HFF-Myc (cell line): Measurements from ENCODE around the gene DNAJC8.

ENCODE experiments used
- DNase-seq: peaks from one replicate; pipeline ENCODE4 v3.0.0-alpha.2; 2011; ENCODE audit warnings: low read depth; ENCODE audit errors: extremely low read depth
- H3K4me3 ChIP-seq: replicated peaks from 2 replicates; pipeline ENCODE4 v1.5.1; 2011; ENCODE audit warnings: low read depth, mild to moderate bottlenecking, control low read depth, low read length
- TF ChIP-seq, protein P1 (sequence below): IDR thresholded peaks from 2 replicates; pipeline ENCODE4 v1.5.1; 2012; ENCODE audit warnings: mild to moderate bottlenecking, low read depth, low read length, control low read depth; ENCODE audit errors: missing control alignments

DNAJC8 gene

DNA sequence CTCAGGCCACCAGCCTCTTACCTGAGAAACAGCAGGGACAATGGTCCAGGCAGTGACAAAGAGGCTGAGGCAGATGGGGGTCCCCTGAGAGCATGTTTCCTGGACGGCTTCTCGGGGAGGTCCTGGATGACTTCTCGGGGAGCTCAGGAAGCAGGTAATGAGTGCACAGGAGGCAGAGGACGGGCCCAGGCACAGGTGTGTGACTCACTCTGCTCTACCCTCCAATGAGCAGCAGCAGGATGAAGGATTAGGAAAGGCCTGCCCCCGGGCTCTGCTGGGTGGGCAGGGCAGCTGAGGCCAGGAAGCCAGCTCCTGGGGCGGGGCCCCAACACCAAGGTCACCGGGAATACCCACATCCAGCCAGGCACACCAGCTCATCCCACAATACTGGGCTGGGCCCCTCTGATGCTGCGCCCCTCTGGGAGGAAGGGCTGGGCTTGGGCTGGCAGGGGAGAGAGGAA is 39.1 kb downstream of the DNAJC8 start:
- DNase-seq = no peak
- no peak overlapping the region for H3K4me3 ChIP-seq
- TF ChIP-seq, protein P1, sequence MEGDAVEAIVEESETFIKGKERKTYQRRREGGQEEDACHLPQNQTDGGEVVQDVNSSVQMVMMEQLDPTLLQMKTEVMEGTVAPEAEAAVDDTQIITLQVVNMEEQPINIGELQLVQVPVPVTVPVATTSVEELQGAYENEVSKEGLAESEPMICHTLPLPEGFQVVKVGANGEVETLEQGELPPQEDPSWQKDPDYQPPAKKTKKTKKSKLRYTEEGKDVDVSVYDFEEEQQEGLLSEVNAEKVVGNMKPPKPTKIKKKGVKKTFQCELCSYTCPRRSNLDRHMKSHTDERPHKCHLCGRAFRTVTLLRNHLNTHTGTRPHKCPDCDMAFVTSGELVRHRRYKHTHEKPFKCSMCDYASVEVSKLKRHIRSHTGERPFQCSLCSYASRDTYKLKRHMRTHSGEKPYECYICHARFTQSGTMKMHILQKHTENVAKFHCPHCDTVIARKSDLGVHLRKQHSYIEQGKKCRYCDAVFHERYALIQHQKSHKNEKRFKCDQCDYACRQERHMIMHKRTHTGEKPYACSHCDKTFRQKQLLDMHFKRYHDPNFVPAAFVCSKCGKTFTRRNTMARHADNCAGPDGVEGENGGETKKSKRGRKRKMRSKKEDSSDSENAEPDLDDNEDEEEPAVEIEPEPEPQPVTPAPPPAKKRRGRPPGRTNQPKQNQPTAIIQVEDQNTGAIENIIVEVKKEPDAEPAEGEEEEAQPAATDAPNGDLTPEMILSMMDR = no peak

DNA sequence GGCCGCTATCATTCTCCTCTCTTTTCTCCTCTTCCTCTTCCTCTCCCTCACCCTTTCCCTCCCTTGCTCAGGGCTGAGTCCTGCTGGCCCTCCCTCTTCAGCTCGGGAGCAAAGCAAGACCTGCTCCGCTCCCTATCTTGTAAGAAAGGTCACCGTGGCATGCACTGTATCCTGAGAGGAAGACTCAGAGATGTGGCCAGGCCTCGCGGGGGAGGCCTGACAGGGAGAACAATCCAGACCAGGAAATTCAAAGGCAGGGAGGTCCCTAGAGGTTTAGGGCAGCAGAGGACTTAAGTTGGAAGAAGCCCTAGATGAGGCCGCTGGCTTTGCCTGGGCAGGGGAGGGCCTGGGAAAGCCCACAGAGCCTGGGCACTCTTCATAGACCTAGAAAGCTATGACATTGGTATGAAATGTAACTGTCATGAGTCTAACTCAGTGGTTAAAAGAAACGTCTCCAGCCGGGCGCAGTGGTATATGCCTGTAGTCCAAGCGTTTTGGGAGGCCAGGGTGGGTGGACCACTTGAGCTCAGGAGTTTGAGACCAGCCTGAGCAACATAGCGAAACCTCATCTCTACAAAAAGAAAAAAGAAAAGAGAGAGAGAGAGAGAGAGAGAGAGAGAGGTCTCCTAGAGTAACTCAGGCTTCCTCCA is 41.7 kb downstream of the DNAJC8 start:
- TF ChIP-seq, protein P1 = no peak
- DNase-seq = no peak
- no peak overlapping the region for H3K4me3 ChIP-seq

DNA sequence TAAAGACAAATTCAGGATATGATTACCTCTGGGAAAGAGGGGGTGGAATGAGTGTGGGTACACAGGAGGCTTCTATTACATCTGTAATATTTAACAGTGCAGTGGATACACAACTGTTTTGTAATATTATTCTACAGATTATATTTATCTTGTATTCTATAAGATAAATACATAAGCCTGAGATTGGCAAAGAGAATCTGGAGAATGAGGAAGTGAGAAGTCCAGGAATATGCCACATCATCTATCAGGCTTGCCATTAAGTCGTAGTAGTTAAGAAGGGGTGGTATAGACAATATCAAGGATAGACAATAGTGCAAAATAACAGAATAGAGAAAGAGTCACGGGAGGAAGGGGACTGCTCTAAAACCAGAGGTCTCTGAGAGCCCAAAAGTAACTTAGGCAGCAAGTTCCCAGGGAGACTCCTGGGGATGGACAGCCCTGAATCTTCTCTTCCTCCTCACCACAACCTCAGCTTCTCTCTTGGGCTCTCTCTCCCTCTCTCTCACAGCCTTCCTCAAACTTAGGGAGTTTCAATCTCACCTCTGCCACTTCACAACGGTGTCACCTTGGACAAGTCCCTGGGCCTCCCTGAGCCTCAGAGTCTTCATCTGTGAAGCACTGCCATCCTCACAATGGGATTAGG is 42.4 kb downstream of the DNAJC8 start:
- no peak for DNase-seq
- no peak overlapping the region for H3K4me3 ChIP-seq
- TF ChIP-seq, protein P1 = no peak

DNA sequence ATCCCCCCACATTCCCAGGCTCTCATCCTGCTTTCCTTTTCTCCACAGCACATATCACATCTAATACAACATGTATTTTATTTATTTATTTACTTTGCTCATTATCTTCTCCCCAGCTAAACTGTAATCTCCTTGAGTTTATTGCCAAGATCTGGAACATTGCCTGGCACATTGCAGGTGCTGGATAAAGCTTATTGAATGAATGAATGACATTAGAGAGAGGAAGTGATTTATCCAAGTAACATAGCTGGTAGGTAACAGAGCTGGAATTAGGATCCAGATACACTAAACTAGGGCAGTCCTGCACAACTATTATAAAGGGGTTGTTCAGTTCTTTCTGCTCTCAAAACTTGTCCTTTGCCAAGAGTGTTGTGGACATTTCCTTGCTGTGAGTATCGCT is 47.8 kb downstream of the DNAJC8 start:
- TF ChIP-seq, protein P1 = no peak
- no peak overlapping the region for H3K4me3 ChIP-seq
- no peak for DNase-seq

DNA sequence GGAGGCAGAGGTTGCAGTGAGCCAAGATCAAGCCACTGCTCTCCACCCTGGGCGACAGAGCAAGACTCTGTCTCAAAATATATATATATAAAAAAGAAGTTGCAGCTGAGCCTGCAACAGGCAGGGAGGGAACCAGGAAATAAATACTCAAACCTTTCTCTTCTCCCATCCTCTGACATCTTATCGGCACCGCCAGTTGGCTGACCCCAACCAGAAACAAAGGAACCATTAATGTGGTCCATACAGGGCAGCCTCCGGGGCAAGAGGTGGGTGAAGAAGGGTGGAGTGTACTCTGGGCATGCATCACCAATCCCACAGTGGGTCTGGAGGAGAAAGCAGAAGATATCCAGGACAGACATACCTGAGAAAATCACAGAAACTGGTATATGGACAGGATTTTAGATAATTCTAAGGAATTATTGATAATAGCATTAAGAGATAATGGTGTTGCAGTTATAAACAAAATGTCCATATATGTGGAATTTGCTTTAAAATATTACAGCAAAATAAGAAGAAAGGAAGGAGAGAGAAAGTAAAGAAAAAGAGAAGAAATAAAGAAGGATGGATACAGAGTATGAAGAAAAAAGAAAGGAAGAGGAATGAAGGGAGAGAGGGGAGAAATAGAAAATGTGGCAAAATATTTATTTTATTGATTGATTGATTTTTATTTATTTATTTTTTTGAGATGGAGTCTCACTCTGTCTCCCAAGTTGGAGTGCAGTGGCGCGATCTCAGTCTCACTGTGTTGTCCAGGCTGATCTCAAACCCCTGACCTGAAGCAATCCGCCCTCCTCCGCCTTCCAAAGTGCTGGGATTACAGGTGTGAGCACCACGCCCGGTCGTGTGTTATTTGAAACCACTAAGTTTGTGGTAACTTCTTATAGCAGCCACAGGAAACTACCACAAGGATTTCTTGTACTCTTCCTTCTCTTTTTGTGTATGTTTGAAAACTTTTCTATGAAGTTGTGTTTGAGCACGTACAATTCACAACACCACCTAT is 52.2 kb downstream of the DNAJC8 start:
- no peak overlapping the region for H3K4me3 ChIP-seq
- no peak for DNase-seq
- TF ChIP-seq, protein P1 = no peak

DNA sequence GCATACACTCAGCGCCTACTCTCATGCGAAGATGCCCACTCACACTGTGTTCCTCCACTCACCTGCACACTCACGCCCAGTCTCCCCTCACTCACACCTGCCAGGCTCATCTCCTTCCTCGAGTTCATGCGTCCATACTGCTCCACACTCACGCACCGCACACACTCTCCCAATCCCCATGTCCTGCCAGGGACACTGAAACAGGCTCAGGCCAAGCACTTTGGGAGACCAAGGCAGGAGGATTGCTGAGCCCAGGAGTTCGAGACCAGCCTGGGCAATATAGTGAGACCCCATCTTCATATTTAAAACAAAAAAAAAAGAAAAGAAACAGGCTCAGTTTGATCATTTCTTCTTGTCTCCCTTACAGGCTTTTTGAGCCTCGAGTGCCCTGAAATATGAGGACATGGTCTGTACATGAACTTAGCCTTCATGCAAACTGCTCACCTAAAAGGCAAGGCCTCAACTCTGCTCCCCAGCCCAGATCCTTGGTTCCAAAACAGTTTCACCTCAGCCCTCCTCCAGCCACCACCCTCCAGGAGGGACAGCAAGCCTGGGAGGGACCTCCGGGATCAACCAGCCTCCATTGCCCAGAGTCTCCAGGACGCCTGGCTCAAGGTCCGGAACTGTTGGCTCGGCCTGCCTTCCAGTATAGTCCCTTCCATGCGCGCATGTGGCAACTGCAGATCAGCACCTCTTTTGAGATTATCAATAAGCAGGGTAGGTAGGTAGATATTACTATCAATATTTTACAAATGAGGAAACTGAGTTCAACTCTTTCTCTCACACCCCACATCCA is 53.9 kb downstream of the DNAJC8 start:
- no peak for DNase-seq
- H3K4me3 ChIP-seq = no peak overlapping the region
- TF ChIP-seq, protein P1 = no peak
